Measurements from ENCODE around the gene AHI1. TPM values are rescaled to one million over a fixed set of nuclear protein-coding genes. Genes with fewer than 3 reads are reported as not detected.

Gene AHI1
- total RNA-seq, 1 donor from 2014 or later = 14.2 TPM

DNA sequence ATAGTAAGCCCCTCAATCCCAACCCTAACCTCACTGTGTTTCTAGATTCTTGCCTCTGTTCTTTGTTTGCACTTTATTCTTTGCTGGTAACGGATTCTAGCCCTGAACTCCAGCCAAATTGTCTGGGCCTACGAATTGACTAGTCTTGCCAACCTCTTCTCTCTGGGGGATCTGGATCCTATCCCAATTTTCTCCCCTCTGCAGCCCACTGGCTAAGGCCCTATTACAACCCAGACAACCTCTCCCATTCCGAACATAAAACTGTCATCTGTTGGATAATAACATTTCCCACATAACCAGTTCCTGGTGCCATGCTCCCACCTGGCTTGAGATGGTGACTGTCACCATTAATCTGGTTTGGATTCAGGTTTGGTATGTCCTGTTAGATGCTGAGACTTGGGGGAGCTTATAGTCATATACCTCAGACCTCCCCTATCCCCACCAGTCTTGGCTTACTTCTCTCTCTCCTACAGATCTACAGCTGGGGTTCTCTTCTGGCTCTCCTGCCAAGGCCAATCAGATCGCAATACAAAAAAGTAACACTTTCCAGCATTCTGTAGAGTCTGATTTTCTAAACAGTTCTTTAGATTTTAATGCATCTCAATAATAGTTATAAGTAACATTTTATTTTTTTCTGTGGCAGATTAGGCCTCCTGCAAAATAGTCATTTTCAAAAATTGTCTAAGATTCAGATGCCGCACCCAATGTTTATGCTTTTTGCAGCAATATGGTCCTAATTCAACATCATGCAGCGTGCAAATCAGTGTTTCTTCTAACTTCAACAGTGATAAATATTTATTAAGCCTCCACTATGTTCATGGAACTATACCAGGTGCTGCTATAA, 29.8 kb upstream of the AHI1 start:
- no peaks in the 10 kb centered on the region for H3K36me3 Mint-ChIP-seq (ENCODE audit: low read depth, unreplicated experiment)
- Histone ChIP-seq H3K9ac (ENCODE audit: low read length) (no peak overlapping the region), H3K27me3 (ENCODE audit: insufficient read depth, low read length) (no peaks in the 10 kb centered on the region), H3K36me3 (ENCODE audit: insufficient read depth, low read length) (no peaks in the 10 kb centered on the region), H4K20me1 (ENCODE audit: insufficient read depth, low read length) (no peaks in the 10 kb centered on the region), H3K27ac (ENCODE audit: low read depth, low read length) (no peak overlapping the region), H3K79me2 (ENCODE audit: insufficient read depth, low read length) (no peaks in the 10 kb centered on the region), H3K9me3 (ENCODE audit: insufficient read depth, low read depth, low read length) (no peaks in the 10 kb centered on the region), H3K4me2 (ENCODE audit: low read length) (no peak overlapping the region), H2AFZ (ENCODE audit: low read depth, low read length) (no peak overlapping the region), H3K4me1 (ENCODE audit: insufficient read depth, low read length) (no peaks in the 10 kb centered on the region), H3K4me3 (ENCODE audit: insufficient read depth, low read depth, low read length) (no peak overlapping the region)
- TF ChIP-seq EZH2 (IDR thresholded peaks at IDR 0.05; ENCODE audit: insufficient read depth, low read length) (no peak), CTCF (IDR thresholded peaks at IDR 0.05; ENCODE audit: insufficient read depth, low read depth, low read length) (no peak)
- no peak overlapping the region for H3K4me3 Mint-ChIP-seq (ENCODE audit: unreplicated experiment)
- FAIRE-seq = no peak
- no peaks in the 10 kb centered on the region for H3K27me3 Mint-ChIP-seq (ENCODE audit: low read depth, unreplicated experiment)
- DNase-seq (ENCODE audit: low read depth) = no peak
- no peaks in the 10 kb centered on the region for H3K9me3 Mint-ChIP-seq (ENCODE audit: unreplicated experiment)
- no peaks in the 10 kb centered on the region for H3K4me1 Mint-ChIP-seq (ENCODE audit: low read depth, unreplicated experiment)
- H3K27ac Mint-ChIP-seq (ENCODE audit: unreplicated experiment) = no peak overlapping the region

GRCh38 chr6:135525594-135525993, 28.1 kb upstream of the AHI1 start:
- FAIRE-seq = no peak
- no peaks in the 10 kb centered on the region for H3K27me3 Mint-ChIP-seq (ENCODE audit: low read depth, unreplicated experiment)

More at GRCh38 chr6:135525594-135525993, 28.1 kb upstream of the AHI1 start:
- Histone ChIP-seq H3K9me3 (ENCODE audit: insufficient read depth, low read depth, low read length) (no peaks in the 10 kb centered on the region), H3K4me2 (ENCODE audit: low read length) (no peak overlapping the region), H3K9ac (ENCODE audit: low read length) (no peak overlapping the region), H2AFZ (ENCODE audit: low read depth, low read length) (no peak overlapping the region), H3K4me3 (ENCODE audit: insufficient read depth, low read depth, low read length) (no peak overlapping the region), H3K27me3 (ENCODE audit: insufficient read depth, low read length) (no peaks in the 10 kb centered on the region), H3K36me3 (ENCODE audit: insufficient read depth, low read length) (no peaks in the 10 kb centered on the region), H3K27ac (ENCODE audit: low read depth, low read length) (no peak overlapping the region), H3K79me2 (ENCODE audit: insufficient read depth, low read length) (no peaks in the 10 kb centered on the region), H3K4me1 (ENCODE audit: insufficient read depth, low read length) (peaks cover 6% of the 10 kb centered on the region), H4K20me1 (ENCODE audit: insufficient read depth, low read length) (no peaks in the 10 kb centered on the region)
- no peak overlapping the region for H3K27ac Mint-ChIP-seq (ENCODE audit: unreplicated experiment)
- no peak for TF ChIP-seq EZH2 (IDR thresholded peaks at IDR 0.05; ENCODE audit: insufficient read depth, low read length)
- no peak for TF ChIP-seq CTCF (IDR thresholded peaks at IDR 0.05; ENCODE audit: insufficient read depth, low read depth, low read length)
- DNase-seq (ENCODE audit: low read depth) = no peak
- H3K4me1 Mint-ChIP-seq (ENCODE audit: low read depth, unreplicated experiment) = peaks cover 7% of the 10 kb centered on the region
- H3K9me3 Mint-ChIP-seq (ENCODE audit: unreplicated experiment) = no peaks in the 10 kb centered on the region
- no peak overlapping the region for H3K4me3 Mint-ChIP-seq (ENCODE audit: unreplicated experiment)
- no peaks in the 10 kb centered on the region for H3K36me3 Mint-ChIP-seq (ENCODE audit: low read depth, unreplicated experiment)

All from astrocyte (in vitro differentiated cells and primary cell).